GM12874 (cell line): Measurements from ENCODE around the gene ARHGEF7.

ENCODE experiments used
- CTCF ChIP-seq: IDR thresholded peaks from 2 replicates; pipeline ENCODE4 v1.5.1; 2011; ENCODE audit warnings: low read depth, mild to moderate bottlenecking, control low read depth, low read length, moderate library complexity; ENCODE audit not compliant: insufficient read depth

ARHGEF7 gene

GRCh38 chr13:111256458-111256857, 141.3 kb downstream of the ARHGEF7 start:
- TF ChIP-seq CTCF: no peak

GRCh38 chr13:111256946-111257345, 141.8 kb downstream of the ARHGEF7 start:
- no peak for TF ChIP-seq CTCF

GRCh38 chr13:111258637-111259036, 143.5 kb downstream of the ARHGEF7 start:
- TF ChIP-seq CTCF: no peak

- TF ChIP-seq CTCF: no peak
Observed at GRCh38 chr13:111259058-111259457, 143.9 kb downstream of the ARHGEF7 start.

GRCh38 chr13:111261326-111261725, 146.2 kb downstream of the ARHGEF7 start:
- TF ChIP-seq CTCF: no peak

GRCh38 chr13:111262281-111262680, 147.2 kb downstream of the ARHGEF7 start:
- TF ChIP-seq CTCF: no peak

GRCh38 chr13:111262715-111263114, 147.6 kb downstream of the ARHGEF7 start:
- TF ChIP-seq CTCF: no peak

- no peak for TF ChIP-seq CTCF
Observed at GRCh38 chr13:111263566-111263965, 148.5 kb downstream of the ARHGEF7 start.
